GM21526 (cell line): ENCODE measurements around the gene CDH5.

ENCODE experiments used
- ATAC-seq: cut with Tn5 transposase; IDR thresholded peaks from one replicate; pipeline ENCODE4 v1.9.1; 2021; ENCODE audit warnings: moderate library complexity; ENCODE audit not compliant: unreplicated experiment, low FRiP score

Gene CDH5

GRCh38 chr16:66372078-66372897 lies 5.8 kb downstream of the CDH5 start:
- ATAC-seq = no peak

GRCh38 chr16:66372898-66373155 lies 6.3 kb downstream of the CDH5 start:
- no peak for ATAC-seq

GRCh38 chr16:66373667-66374066 lies 7.2 kb downstream of the CDH5 start:
- no peak for ATAC-seq

- no peak for ATAC-seq
Observed at GRCh38 chr16:66374176-66374575, 7.7 kb downstream of the CDH5 start.

GRCh38 chr16:66375451-66375850 lies 9.0 kb downstream of the CDH5 start:
- ATAC-seq = no peak

GRCh38 chr16:66376114-66376513 lies 9.6 kb downstream of the CDH5 start:
- ATAC-seq = no peak

GRCh38 chr16:66376577-66377305 lies 10.2 kb downstream of the CDH5 start:
- no peak for ATAC-seq

GRCh38 chr16:66377324-66377723 lies 10.8 kb downstream of the CDH5 start:
- ATAC-seq = no peak

- ATAC-seq = no peak
Observed at GRCh38 chr16:66378741-66379570, 12.5 kb downstream of the CDH5 start.

- ATAC-seq = no peak
Observed at GRCh38 chr16:66379571-66379941, 13.1 kb downstream of the CDH5 start.

- no peak for ATAC-seq
Observed at GRCh38 chr16:66380421-66380820, 13.9 kb downstream of the CDH5 start.

- ATAC-seq = no peak
Observed at GRCh38 chr16:66381585-66382170, 15.2 kb downstream of the CDH5 start.

- no peak for ATAC-seq
Observed at GRCh38 chr16:66382171-66382965, 15.9 kb downstream of the CDH5 start.

- ATAC-seq = no peak
Observed at GRCh38 chr16:66382966-66383299, 16.4 kb downstream of the CDH5 start.

- ATAC-seq = no peak
Observed at GRCh38 chr16:66383551-66383950, 17.1 kb downstream of the CDH5 start.

GRCh38 chr16:66385415-66385814 lies 18.9 kb downstream of the CDH5 start:
- no peak for ATAC-seq

- ATAC-seq = no peak
Observed at GRCh38 chr16:66386629-66387622, 20.4 kb downstream of the CDH5 start.

GRCh38 chr16:66387817-66388332 lies 21.4 kb downstream of the CDH5 start:
- ATAC-seq = no peak
